GM19043 (cell line): ENCODE data around the gene LRFN2.

Source experiments
- ATAC-seq: cut with Tn5 transposase; IDR thresholded peaks from one replicate; pipeline ENCODE4 v1.9.1; 2021; ENCODE audit warnings: low read depth; ENCODE audit not compliant: unreplicated experiment

Gene LRFN2

DNA sequence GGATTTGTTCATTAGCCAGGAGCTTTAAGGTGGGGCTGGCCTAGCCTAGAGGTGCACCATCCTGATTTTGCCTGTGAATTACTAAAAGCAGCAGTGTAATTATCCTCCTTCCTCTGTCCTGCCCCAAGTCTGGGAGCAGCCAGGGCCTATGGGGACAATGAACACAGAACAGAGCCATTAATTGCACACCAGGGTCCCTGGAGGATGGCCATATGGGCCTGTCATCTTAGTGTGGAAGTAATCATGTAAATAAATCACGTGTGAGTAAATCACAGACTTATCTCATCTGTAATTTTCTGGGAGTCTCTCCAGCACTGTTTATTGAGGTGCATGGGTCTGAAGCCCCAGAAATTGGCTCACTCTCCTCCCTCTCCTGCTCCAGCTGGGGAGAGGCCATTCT lies 176.3 kb downstream of the LRFN2 start:
- no peak for ATAC-seq

DNA sequence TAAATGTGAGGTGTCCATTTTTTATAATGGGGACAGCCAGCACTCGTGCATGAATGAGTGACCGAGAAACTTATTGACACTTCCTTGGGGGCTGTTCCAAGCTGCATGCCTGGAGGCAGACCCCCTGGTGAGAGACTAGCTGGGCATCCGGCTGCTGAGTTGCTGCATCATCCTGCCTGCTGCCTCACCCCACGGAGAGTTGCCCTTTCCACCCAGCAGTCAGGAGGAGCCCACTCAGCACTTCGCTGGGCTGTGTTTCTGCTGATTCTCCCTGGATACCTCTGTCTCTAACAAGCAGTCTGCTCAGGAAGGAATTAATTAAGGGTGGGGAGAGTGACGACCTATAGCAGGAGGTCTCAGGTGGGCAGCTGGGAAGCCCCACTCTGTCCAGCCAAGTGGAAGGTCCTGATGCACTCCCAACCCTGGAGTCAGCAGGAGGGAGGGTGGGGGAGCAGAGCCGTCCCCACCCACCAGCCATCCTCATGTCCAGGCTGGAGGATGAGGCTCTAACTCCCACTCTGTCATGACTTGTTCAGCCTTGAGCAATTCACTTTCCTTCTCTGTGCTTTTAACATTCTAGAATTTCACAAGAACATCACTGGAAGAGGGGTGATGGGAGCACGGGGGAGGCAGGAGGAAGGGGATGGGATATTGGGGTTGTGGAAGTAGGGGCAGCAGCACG lies 177.3 kb downstream of the LRFN2 start:
- ATAC-seq: no peak

DNA sequence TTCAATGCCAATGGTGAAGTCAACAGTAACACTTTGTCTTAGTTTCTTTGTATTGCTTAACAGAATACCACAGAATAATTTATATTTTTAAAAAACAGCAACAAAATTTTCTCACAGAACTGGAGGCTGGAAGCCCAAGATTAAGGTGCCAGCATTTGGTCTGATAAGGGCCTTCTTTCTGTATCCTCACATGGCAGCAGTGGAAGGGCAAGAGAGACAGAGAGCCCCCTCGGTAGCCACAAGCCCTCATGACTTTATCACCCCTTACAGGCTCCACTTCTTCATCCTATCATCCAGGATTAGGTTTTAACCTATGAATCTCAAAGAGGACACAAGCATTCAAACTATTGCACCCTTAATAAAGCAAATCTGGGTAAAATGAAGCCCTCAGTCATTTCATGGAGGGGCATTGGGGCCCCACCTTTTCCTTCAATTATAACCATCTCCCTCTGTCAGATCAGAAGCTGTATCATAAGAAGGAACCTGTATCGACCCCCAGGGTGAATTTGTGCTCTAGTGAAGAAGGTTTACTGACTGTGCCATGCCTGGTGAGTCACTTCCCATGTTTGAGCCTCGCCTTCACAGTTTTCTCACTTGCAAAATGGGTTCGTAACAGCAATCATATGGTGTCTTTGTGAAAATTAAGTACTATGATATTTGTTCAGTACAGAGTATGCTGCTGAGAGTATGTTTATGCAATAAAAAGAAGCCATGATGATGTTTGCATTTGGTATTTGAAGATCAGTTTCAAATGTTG lies 178.2 kb downstream of the LRFN2 start:
- no peak for ATAC-seq

DNA sequence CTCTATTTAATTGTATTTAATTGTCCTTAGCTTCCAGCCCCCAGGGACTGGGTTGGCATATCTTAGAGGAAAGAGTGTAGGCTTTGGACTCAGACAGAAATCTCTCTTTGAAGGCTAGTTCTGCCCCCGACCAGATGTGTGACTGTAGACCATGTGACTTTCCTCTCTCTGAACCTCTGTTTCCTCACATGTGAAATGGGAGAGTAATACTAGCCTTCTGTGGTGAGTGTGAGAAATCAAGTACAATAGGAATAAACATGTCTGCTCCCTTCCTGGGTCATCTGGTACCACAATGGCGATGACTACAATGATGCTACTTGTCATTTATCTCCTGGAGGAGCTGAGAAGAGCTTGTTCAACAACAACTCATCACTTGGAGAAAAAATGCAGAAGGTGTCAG lies 179.9 kb downstream of the LRFN2 start:
- no peak for ATAC-seq

GRCh38 chr6:40406175-40406574 lies 181.0 kb downstream of the LRFN2 start:
- ATAC-seq: no peak

- ATAC-seq: no peak
These were observed 186.4 kb downstream of the LRFN2 start for GRCh38 chr6:40400738-40401137.

DNA sequence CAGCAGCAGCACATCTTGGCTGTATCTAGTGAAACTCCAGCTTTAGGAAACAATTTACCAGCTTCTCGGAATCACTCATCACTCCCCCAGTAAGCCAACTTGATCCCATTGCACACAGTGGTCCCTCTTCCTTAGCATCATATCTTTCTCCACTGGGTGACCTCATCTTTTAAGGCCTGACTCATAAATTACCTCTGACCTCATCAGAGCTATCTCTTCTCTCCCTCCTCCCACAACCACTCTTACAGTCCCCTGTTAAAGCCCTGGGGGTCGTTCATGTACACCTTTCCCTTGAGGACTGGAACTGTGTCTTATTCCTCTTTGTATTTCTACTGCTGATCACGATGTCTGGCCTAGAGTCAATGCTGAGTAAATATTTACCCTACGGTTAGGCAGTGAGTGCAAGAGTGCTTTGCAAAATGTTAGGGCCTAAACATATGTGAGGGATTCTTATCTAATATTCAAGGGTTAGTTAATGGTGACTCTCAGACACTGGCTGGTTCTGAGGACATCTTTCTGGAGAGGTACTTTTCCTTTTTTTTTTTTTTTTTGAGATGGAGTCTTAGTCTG lies 187.2 kb downstream of the LRFN2 start:
- ATAC-seq: no peak

- ATAC-seq: no peak
These were observed 188.2 kb downstream of the LRFN2 start for GRCh38 chr6:40398810-40399477.

DNA sequence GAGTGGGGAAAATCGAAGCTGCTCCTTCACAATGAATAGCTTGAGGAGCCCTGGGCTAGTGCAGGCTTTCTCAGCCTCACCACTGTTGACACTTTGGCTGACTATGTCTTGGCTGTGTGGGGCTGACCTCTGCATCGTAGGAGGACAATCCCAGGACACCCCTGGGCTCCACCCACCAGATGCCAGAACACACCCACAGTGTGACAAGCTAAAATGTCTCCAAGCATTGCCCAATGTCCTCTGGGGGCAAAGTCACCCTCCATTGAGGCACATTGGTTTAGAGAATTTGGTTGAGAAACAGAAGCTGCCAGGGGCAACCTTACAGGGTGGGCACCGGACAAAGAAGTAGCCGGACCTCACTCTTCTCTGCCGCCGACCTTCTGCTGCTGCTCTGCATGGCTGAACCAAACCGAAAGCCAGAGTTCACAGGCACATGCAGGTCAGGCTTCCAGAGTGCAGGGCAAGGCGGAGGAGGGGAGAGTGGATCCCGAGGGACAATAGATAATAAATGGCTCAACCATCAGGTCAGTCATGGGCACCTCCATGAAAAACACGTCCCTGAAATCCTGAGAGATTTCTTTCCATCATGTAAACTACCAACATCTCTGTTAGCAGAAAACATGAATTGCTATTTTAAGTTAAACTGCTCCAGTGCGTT lies 189.0 kb downstream of the LRFN2 start:
- no peak for ATAC-seq

DNA sequence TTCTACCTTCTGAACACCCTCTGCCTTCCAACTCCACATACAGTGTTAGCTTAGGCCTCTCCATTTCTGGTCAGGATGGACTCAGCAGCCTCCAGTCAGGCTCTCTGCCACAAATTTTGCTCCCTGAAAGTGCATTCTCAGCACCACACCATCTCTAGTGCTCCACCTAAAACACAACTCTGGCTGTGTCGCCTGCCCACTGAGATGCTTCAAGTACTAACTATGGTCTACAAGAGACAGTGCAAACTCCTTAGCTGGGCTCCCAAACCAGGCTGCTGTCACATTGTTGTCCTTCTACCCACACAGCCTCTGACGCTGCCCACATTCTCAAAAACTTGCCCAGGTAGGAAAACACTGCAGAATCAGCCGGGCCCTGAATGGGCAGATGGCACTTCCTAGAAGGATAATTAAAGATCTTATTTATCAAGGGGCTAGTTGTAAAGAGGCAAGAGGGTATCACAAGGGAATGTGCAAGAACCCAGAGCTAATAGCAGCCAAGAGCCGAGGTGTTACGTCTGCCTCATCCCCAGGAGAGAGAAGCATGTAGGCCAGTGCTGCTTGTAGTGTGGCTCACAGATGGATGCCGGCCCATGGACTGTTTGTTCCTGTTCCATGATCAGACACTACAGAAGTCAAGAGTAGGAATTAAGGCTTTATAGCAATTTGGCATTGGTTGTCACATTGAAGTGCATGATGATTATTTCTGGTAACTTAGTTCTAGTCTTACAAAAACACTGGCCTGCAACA lies 189.7 kb downstream of the LRFN2 start:
- no peak for ATAC-seq

- no peak for ATAC-seq
These were observed 191.5 kb downstream of the LRFN2 start for GRCh38 chr6:40395698-40396076.

DNA sequence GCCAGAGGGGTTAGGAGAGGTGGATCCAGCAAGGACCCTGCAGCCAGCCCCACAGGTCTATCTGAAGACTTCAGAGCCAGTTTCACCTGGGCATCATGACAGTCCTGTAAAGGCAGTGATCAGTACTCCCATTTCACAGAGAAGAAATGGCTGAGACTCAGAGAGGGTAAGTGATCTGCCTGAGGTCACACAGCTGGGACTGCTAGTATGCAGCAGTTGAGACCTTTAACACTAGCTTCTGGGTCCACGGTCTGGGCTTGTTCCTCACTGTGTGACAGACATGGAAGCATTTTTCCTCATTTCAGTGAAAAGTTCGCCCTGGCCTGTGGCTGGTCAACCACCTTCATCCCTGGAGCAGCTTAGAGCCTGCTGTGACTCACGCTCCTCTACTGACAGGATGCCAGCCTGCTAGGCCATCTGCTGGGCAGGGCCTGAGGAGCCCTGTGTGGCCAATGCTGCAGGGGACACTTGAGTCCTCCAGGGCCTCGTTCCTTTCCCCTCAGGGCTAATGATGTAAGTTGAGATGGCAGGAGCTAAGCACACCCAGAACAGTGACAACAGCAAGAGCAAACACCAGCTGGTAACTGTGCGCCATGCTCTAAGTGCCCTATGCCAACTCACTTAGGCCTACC lies 192.0 kb downstream of the LRFN2 start:
- ATAC-seq: no peak

GRCh38 chr6:40394381-40394780 lies 192.8 kb downstream of the LRFN2 start:
- no peak for ATAC-seq

- ATAC-seq: no peak
These were observed 193.5 kb downstream of the LRFN2 start for GRCh38 chr6:40393641-40394040.

DNA sequence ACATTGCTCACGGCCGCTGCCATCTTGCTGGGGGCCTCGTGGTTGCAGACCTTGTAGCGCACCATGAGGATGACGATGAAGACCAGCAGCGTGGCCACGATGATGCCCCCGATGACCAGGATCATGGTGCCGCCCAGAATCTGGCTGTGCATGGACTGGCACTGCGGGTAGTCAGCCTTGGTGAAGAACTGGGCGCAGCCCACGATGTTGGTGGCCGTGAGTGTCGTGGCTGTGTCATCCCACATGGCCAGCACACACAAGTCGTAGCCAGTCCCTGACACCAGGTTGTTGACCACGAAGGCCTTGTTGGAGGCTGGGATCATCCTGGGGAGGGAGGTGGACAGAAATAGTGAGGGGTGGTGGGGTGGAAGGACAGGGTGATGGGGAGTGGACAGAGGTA lies 194.6 kb downstream of the LRFN2 start:
- ATAC-seq: no peak

- no peak for ATAC-seq
These were observed 195.2 kb downstream of the LRFN2 start for GRCh38 chr6:40391851-40392517.

GRCh38 chr6:40391086-40391485 lies 196.1 kb downstream of the LRFN2 start:
- ATAC-seq: no peak

GRCh38 chr6:40390144-40390800 lies 196.9 kb downstream of the LRFN2 start:
- ATAC-seq: no peak

DNA sequence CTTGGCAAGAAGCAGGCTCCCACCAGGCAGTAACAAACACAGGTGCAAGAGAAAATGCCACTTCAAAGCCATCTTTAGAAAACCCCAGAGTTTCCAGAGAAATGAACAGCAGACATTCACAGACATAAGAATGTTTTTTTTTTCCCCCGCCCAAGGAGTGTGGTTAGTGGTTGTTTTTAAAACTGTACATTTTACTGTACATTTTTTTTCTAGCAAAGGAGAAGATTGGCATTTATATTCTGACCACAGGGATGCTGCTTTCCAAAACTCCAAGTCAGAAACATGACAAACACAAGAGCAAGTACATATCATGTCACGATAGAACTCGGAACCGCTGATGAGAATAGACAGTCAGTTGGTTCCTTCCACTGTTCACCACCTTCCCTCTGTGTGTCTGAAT lies 197.9 kb downstream of the LRFN2 start:
- ATAC-seq: no peak
